Measurements from ENCODE around the gene PCP2. TPM values are rescaled to one million over a fixed set of nuclear protein-coding genes. Genes with fewer than 3 reads are reported as not detected.

The PCP2 gene
- total and polyA plus RNA-seq, 2 of the 13 experiments (the other 11 are each of a cell fraction or from before 2014, with no cell fraction given), result 0.62 TPM; not detected in 1

DNA sequence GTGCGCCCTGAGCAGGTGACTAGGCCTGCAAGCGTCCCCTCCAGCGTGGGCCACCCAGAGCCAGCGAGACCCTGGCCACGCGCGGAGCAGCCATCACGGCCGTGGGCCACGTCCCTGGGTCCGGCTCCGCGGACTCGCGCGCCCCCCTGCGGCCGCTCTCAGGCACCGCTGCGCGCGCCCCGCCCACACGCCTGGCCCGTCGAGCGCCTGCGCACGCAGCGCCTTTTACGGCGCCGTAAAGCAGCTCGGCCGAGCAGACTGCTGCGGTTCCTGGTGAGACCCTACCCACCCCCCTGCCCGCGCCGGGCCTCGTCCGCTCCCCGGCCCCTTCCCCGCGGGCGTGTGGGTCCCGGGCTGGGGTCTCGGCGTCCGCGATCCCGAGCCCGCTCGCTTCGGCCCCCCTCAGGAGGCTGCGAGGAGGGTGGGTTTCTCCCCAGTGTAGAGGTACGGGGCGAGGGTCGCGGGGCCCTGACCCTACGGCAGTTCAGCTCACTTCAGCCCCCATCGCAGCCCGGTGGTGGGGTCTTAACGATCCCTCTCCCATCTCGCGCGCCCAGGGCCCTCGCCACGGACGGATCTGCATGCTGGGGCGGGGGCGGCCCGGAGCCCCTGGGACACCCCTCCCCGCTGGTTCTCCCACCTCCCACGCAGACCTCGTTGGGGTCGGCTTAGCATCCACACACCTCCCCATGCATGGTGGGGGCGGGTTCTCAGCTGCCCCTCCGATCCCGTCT lies 47.3 kb upstream of the PCP2 start, which contains the start of gene TRAPPC5 (continued):
- peak; percentile 40; the same call in 1 of the 2 replicates for TF ChIP-seq ZNF556 (CRISPR knock-in tag; IDR thresholded peaks at IDR 0.05; ENCODE audit: borderline replicate concordance)
- TF ChIP-seq, protein P1, sequence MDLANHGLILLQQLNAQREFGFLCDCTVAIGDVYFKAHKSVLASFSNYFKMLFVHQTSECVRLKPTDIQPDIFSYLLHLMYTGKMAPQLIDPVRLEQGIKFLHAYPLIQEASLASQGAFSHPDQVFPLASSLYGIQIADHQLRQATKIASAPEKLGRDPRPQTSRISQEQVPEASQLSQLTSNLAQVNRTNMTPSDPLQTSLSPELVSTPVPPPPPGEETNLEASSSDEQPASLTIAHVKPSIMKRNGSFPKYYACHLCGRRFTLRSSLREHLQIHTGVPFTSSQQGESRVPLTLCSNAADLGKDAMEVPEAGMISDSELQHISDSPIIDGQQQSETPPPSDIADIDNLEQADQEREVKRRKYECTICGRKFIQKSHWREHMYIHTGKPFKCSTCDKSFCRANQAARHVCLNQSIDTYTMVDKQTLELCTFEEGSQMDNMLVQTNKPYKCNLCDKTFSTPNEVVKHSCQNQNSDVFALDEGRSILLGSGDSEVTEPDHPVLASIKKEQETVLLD (CRISPR knock-in tag; IDR thresholded peaks at IDR 0.05; ENCODE audit: low read depth), result no peak
- no peak for TF ChIP-seq ZNF34 (CRISPR knock-in tag; IDR thresholded peaks at IDR 0.05; ENCODE audit: borderline replicate concordance)
- no peak for TF ChIP-seq ZFP41 (CRISPR knock-in tag; IDR thresholded peaks at IDR 0.05; ENCODE audit: borderline replicate concordance)
- TF ChIP-seq ZNF17 (CRISPR knock-in tag; IDR thresholded peaks at IDR 0.05), result no peak
- peak; percentile 79; the same call in 1 of the 2 replicates for TF ChIP-seq SALL2 (CRISPR knock-in tag; IDR thresholded peaks at IDR 0.05)
- peak; percentile 90 for TF ChIP-seq ZFY (CRISPR knock-in tag; IDR thresholded peaks at IDR 0.05)
- TF ChIP-seq ARNTL (CRISPR knock-in tag; IDR thresholded peaks at IDR 0.05), result peak; percentile 24; the same call in 1 of the 2 replicates
- 0 out of 2 replicates have a peak, but pooled peaks have one; percentile 44 for TF ChIP-seq ISL2 (CRISPR knock-in tag; IDR thresholded peaks at IDR 0.05)
- TF ChIP-seq ZNF550 (CRISPR knock-in tag; IDR thresholded peaks at IDR 0.05; ENCODE audit: borderline replicate concordance), result no peak
- TF ChIP-seq RBAK (CRISPR knock-in tag; IDR thresholded peaks at IDR 0.05), result no peak
- peak; percentile 29; the same call in 1 of the 2 replicates for TF ChIP-seq ZSCAN21 (CRISPR knock-in tag; IDR thresholded peaks at IDR 0.05; ENCODE audit: borderline replicate concordance)
- TF ChIP-seq, protein P2, sequence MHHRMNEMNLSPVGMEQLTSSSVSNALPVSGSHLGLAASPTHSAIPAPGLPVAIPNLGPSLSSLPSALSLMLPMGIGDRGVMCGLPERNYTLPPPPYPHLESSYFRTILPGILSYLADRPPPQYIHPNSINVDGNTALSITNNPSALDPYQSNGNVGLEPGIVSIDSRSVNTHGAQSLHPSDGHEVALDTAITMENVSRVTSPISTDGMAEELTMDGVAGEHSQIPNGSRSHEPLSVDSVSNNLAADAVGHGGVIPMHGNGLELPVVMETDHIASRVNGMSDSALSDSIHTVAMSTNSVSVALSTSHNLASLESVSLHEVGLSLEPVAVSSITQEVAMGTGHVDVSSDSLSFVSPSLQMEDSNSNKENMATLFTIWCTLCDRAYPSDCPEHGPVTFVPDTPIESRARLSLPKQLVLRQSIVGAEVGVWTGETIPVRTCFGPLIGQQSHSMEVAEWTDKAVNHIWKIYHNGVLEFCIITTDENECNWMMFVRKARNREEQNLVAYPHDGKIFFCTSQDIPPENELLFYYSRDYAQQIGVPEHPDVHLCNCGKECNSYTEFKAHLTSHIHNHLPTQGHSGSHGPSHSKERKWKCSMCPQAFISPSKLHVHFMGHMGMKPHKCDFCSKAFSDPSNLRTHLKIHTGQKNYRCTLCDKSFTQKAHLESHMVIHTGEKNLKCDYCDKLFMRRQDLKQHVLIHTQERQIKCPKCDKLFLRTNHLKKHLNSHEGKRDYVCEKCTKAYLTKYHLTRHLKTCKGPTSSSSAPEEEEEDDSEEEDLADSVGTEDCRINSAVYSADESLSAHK (CRISPR knock-in tag; IDR thresholded peaks at IDR 0.05; ENCODE audit: borderline replicate concordance), result no peak
- no peak for TF ChIP-seq ZNF326 (CRISPR knock-in tag; IDR thresholded peaks at IDR 0.05; ENCODE audit: borderline replicate concordance)
- TF ChIP-seq ZNF713 (CRISPR knock-in tag; IDR thresholded peaks at IDR 0.05), result no peak
- peak; percentile 94 for TF ChIP-seq STAG1 (CRISPR knock-in tag; IDR thresholded peaks at IDR 0.05)
- TF ChIP-seq, protein P3, sequence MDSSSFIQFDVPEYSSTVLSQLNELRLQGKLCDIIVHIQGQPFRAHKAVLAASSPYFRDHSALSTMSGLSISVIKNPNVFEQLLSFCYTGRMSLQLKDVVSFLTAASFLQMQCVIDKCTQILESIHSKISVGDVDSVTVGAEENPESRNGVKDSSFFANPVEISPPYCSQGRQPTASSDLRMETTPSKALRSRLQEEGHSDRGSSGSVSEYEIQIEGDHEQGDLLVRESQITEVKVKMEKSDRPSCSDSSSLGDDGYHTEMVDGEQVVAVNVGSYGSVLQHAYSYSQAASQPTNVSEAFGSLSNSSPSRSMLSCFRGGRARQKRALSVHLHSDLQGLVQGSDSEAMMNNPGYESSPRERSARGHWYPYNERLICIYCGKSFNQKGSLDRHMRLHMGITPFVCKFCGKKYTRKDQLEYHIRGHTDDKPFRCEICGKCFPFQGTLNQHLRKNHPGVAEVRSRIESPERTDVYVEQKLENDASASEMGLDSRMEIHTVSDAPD (CRISPR knock-in tag; IDR thresholded peaks at IDR 0.05), result no peak
- no peak for TF ChIP-seq NR2F6 (IDR thresholded peaks at IDR 0.05)
- no peak for TF ChIP-seq NR2F6 (CRISPR knock-in tag; IDR thresholded peaks at IDR 0.05)
- no peak for TF ChIP-seq SMAD9 (CRISPR knock-in tag; IDR thresholded peaks at IDR 0.05)
- TF ChIP-seq, protein P4, sequence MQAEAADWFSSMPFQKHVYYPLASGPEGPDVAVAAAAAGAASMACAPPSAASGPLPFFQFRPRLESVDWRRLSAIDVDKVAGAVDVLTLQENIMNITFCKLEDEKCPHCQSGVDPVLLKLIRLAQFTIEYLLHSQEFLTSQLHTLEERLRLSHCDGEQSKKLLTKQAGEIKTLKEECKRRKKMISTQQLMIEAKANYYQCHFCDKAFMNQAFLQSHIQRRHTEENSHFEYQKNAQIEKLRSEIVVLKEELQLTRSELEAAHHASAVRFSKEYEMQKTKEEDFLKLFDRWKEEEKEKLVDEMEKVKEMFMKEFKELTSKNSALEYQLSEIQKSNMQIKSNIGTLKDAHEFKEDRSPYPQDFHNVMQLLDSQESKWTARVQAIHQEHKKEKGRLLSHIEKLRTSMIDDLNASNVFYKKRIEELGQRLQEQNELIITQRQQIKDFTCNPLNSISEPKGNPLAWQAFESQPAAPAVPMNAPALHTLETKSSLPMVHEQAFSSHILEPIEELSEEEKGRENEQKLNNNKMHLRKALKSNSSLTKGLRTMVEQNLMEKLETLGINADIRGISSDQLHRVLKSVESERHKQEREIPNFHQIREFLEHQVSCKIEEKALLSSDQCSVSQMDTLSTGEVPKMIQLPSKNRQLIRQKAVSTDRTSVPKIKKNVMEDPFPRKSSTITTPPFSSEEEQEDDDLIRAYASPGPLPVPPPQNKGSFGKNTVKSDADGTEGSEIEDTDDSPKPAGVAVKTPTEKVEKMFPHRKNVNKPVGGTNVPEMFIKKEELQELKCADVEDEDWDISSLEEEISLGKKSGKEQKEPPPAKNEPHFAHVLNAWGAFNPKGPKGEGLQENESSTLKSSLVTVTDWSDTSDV (CRISPR knock-in tag; IDR thresholded peaks at IDR 0.05), result 0 out of 2 replicates have a peak, but pooled peaks have one; percentile 42
